C4-2B (cell line): ENCODE data around the gene FRMPD3.

Experiments
- CTCF ChIP-seq: fragments of 450-650 bp; conservative IDR thresholded peaks from 2 replicates; pipeline ENCODE4 v1.5.1; 2017; ENCODE audit warnings: mild to moderate bottlenecking
- ZFX ChIP-seq: fragments of 450-650 bp; IDR thresholded peaks from 2 replicates; pipeline ENCODE4 v1.6.1; 2017

GRCh38 chrX:107421337-107421861, 28.1 kb upstream of the FRMPD3 start:
- TF ChIP-seq CTCF: no peak
- TF ChIP-seq ZFX: no peak
